Measurements from ENCODE around the gene GRIN3A.
A peak's percentile ranks its signal among the peaks of the same experiment; 100 is the strongest.

The GRIN3A gene

GRCh38 chr9:101737705-101738565 lies 512 bp downstream of the GRIN3A start:
- Histone ChIP-seq H3K27me3 (ENCODE audit: insufficient read depth, poor library complexity, severe bottlenecking) (peaks cover 68% of the 10 kb centered on the region), H3K4me1 (ENCODE audit: insufficient read depth, poor library complexity, severe bottlenecking) (no peaks in the 10 kb centered on the region), H3K4me3 (ENCODE audit: severe bottlenecking) (no peak overlapping the region), H3K9me3 (ENCODE audit: severe bottlenecking) (no peaks in the 10 kb centered on the region), H3K36me3 (ENCODE audit: low read depth) (no peaks in the 10 kb centered on the region), H3K27ac (ENCODE audit: poor library complexity, severe bottlenecking) (no peak overlapping the region)
- DNase-seq (ENCODE audit: low spot score), result peak; percentile 37
- peak; percentile 31; the same call in 2 of the 3 replicates for ATAC-seq (ENCODE audit: low read depth)
- TF ChIP-seq CTCF (IDR thresholded peaks at IDR 0.05; ENCODE audit: poor library complexity, severe bottlenecking), result no peak

- Histone ChIP-seq H3K27me3 (ENCODE audit: insufficient read depth, poor library complexity, severe bottlenecking) (peaks cover 72% of the 10 kb centered on the region), H3K4me3 (ENCODE audit: severe bottlenecking) (no peak overlapping the region), H3K36me3 (ENCODE audit: low read depth) (no peaks in the 10 kb centered on the region), H3K27ac (ENCODE audit: poor library complexity, severe bottlenecking) (no peak overlapping the region), H3K9me3 (ENCODE audit: severe bottlenecking) (no peaks in the 10 kb centered on the region), H3K4me1 (ENCODE audit: insufficient read depth, poor library complexity, severe bottlenecking) (no peaks in the 10 kb centered on the region)
- TF ChIP-seq CTCF (IDR thresholded peaks at IDR 0.05; ENCODE audit: poor library complexity, severe bottlenecking), result no peak
- ATAC-seq (ENCODE audit: low read depth) (no peak), DNase-seq (ENCODE audit: low spot score) (peak; percentile 35)
These were observed 1.2 kb downstream of the GRIN3A start for GRCh38 chr9:101737165-101737704.

- H3K27ac ChIP-seq (ENCODE audit: poor library complexity, severe bottlenecking), result no peak overlapping the region
- H3K27me3 ChIP-seq (ENCODE audit: insufficient read depth, poor library complexity, severe bottlenecking), result peaks cover 72% of the 10 kb centered on the region
- TF ChIP-seq CTCF (IDR thresholded peaks at IDR 0.05; ENCODE audit: poor library complexity, severe bottlenecking), result no peak
- no peak for ATAC-seq (ENCODE audit: low read depth)
- no peaks in the 10 kb centered on the region for H3K4me1 ChIP-seq (ENCODE audit: insufficient read depth, poor library complexity, severe bottlenecking)
- no peaks in the 10 kb centered on the region for H3K9me3 ChIP-seq (ENCODE audit: severe bottlenecking)
- no peaks in the 10 kb centered on the region for H3K36me3 ChIP-seq (ENCODE audit: low read depth)
- no peak overlapping the region for H3K4me3 ChIP-seq (ENCODE audit: severe bottlenecking)
- no peak for DNase-seq (ENCODE audit: low spot score)
These were observed 1.7 kb downstream of the GRIN3A start for GRCh38 chr9:101736717-101737116.

- no peak for ATAC-seq (ENCODE audit: low read depth)
- no peaks in the 10 kb centered on the region for H3K4me1 ChIP-seq (ENCODE audit: insufficient read depth, poor library complexity, severe bottlenecking)
These were observed 7.0 kb downstream of the GRIN3A start for GRCh38 chr9:101731429-101731828.

More at GRCh38 chr9:101731429-101731828, 7.0 kb downstream of the GRIN3A start:
- Histone ChIP-seq H3K9me3 (ENCODE audit: severe bottlenecking) (no peaks in the 10 kb centered on the region), H3K36me3 (ENCODE audit: low read depth) (no peaks in the 10 kb centered on the region), H3K4me3 (ENCODE audit: severe bottlenecking) (no peak overlapping the region), H3K27me3 (ENCODE audit: insufficient read depth, poor library complexity, severe bottlenecking) (peaks cover 23% of the 10 kb centered on the region), H3K27ac (ENCODE audit: poor library complexity, severe bottlenecking) (no peak overlapping the region)
- TF ChIP-seq CTCF (IDR thresholded peaks at IDR 0.05; ENCODE audit: poor library complexity, severe bottlenecking), result no peak
- DNase-seq (ENCODE audit: low spot score), result no peak

Data from RWPE2 (cell line).